GM12892 (cell line): Measurements from ENCODE around the gene CTNND2.

ENCODE experiments used
- POLR2A ChIP-seq: IDR thresholded peaks from 2 replicates; pipeline ENCODE4 v1.6.1; 2011; ENCODE audit warnings: low read depth, low read length, control low read depth
- POLR2AphosphoS5 ChIP-seq: IDR thresholded peaks from 2 replicates; pipeline ENCODE4 v1.6.1; 2011; ENCODE audit warnings: low read depth, low read length, control low read depth

DNA sequence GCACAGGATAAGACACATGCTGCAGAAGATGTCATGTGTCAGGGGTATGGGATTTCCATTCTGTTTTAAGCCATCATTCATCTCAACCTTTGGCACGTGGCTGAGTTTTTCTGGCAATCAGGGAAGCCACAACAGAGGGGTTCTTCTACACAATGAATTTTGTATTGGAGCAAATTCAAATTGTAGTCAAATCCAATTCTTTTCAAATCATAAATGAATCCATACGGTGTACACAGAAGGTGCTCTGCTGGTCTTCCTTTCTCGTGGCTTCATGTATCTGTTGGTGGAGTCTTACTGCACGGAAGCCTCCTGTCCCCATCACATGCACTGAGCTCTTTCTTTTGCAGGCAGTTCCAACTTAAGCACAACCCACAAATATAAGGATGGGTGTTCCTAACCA, 706.5 kb downstream of the CTNND2 start:
- TF ChIP-seq POLR2AphosphoS5: no peak
- TF ChIP-seq POLR2A: no peak
